Measurements from ENCODE around the gene LUC7L. TPM values are rescaled to one million over a fixed set of nuclear protein-coding genes. Genes with fewer than 3 reads are reported as not detected.
"Not testable (repeated sequence)": the region's sequence is repeated elsewhere in the genome, so short reads cannot be mapped to it uniquely, and the experiment has no call there.

The LUC7L gene
- total and polyA plus RNA-seq, 10 of the 15 experiments (the other 5 are each of a cell fraction or from before 2014, with no cell fraction given): 2.3 to 59.6 (median 44.1) TPM

GRCh38 chr16:259226-259625 lies 30.0 kb upstream of the LUC7L start:
- TF ChIP-seq ZZZ3 (IDR thresholded peaks at IDR 0.05; ENCODE audit: control insufficient read depth, insufficient read length, low read depth) (no peak), ZNF622 (IDR thresholded peaks at IDR 0.05) (no peak), STAT3 (IDR thresholded peaks at IDR 0.05; ENCODE audit: low read depth, low read length) (no peak), RBBP5 (conservative IDR thresholded peaks at IDR 0.05) (no peak), CHD2 (IDR thresholded peaks at IDR 0.05; ENCODE audit: borderline replicate concordance, low read depth, low read length) (no peak), GATAD2B (conservative IDR thresholded peaks at IDR 0.05; ENCODE audit: low read depth) (no peak), SPI1 (IDR thresholded peaks at IDR 0.05; ENCODE audit: borderline replicate concordance, insufficient read depth, low read depth, low read length) (no peak), MTA3 (IDR thresholded peaks at IDR 0.05; ENCODE audit: borderline replicate concordance, low read length) (no peak), ETV6 (conservative IDR thresholded peaks at IDR 0.05 in 1 of 2, IDR thresholded peaks at IDR 0.05 in 1 of 2; ENCODE audit: borderline replicate concordance in 1 of 2, low read depth in 1 of 2) (no peak)
- TF ChIP-seq, protein P1, sequence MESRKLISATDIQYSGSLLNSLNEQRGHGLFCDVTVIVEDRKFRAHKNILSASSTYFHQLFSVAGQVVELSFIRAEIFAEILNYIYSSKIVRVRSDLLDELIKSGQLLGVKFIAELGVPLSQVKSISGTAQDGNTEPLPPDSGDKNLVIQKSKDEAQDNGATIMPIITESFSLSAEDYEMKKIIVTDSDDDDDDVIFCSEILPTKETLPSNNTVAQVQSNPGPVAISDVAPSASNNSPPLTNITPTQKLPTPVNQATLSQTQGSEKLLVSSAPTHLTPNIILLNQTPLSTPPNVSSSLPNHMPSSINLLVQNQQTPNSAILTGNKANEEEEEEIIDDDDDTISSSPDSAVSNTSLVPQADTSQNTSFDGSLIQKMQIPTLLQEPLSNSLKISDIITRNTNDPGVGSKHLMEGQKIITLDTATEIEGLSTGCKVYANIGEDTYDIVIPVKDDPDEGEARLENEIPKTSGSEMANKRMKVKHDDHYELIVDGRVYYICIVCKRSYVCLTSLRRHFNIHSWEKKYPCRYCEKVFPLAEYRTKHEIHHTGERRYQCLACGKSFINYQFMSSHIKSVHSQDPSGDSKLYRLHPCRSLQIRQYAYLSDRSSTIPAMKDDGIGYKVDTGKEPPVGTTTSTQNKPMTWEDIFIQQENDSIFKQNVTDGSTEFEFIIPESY (IDR thresholded peaks at IDR 0.05): no peak
- TF ChIP-seq, protein P2, sequence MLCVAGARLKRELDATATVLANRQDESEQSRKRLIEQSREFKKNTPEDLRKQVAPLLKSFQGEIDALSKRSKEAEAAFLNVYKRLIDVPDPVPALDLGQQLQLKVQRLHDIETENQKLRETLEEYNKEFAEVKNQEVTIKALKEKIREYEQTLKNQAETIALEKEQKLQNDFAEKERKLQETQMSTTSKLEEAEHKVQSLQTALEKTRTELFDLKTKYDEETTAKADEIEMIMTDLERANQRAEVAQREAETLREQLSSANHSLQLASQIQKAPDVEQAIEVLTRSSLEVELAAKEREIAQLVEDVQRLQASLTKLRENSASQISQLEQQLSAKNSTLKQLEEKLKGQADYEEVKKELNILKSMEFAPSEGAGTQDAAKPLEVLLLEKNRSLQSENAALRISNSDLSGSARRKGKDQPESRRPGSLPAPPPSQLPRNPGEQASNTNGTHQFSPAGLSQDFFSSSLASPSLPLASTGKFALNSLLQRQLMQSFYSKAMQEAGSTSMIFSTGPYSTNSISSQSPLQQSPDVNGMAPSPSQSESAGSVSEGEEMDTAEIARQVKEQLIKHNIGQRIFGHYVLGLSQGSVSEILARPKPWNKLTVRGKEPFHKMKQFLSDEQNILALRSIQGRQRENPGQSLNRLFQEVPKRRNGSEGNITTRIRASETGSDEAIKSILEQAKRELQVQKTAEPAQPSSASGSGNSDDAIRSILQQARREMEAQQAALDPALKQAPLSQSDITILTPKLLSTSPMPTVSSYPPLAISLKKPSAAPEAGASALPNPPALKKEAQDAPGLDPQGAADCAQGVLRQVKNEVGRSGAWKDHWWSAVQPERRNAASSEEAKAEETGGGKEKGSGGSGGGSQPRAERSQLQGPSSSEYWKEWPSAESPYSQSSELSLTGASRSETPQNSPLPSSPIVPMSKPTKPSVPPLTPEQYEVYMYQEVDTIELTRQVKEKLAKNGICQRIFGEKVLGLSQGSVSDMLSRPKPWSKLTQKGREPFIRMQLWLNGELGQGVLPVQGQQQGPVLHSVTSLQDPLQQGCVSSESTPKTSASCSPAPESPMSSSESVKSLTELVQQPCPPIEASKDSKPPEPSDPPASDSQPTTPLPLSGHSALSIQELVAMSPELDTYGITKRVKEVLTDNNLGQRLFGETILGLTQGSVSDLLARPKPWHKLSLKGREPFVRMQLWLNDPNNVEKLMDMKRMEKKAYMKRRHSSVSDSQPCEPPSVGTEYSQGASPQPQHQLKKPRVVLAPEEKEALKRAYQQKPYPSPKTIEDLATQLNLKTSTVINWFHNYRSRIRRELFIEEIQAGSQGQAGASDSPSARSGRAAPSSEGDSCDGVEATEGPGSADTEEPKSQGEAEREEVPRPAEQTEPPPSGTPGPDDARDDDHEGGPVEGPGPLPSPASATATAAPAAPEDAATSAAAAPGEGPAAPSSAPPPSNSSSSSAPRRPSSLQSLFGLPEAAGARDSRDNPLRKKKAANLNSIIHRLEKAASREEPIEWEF (IDR thresholded peaks at IDR 0.05; ENCODE audit: insufficient replicate concordance, low read depth, low read length): no peak
- Histone ChIP-seq H3K9ac (ENCODE audit: control insufficient read depth, insufficient read depth, low read length) (no peak overlapping the region), H3K4me1 (ENCODE audit: control insufficient read depth, insufficient read depth, low read length) (no peaks in the 10 kb centered on the region), H3K4me2 (ENCODE audit: control insufficient read depth, insufficient read depth) (no peak overlapping the region), H2AFZ (ENCODE audit: control insufficient read depth, low read depth, low read length) (no peak overlapping the region), H3K27me3 (replicated peaks in 1 of 2; ENCODE audit: control insufficient read depth in 2 of 2, insufficient read depth in 2 of 2, low read length in 1 of 2) (no peaks in the 10 kb centered on the region), H3K4me3 (no peak overlapping the region), H3K27ac (ENCODE audit: control insufficient read depth, insufficient read depth) (no peak overlapping the region), H3K36me3 (ENCODE audit: control insufficient read depth in 2 of 2, insufficient read depth in 2 of 2, low read length in 1 of 2) (peaks cover 0 to 4% of the 10 kb centered on the region in 2 experiments; a peak in 1 of 4 replicates), H3K79me2 (ENCODE audit: control insufficient read depth, insufficient read depth, low read length) (no peaks in the 10 kb centered on the region), H3K9me3 (replicated peaks; ENCODE audit: control insufficient read depth, insufficient read depth, low read length) (no peaks in the 10 kb centered on the region), H4K20me1 (ENCODE audit: control insufficient read depth, insufficient read depth) (no peaks in the 10 kb centered on the region)
- no peak for FAIRE-seq
- RAD21 ChIA-PET (ENCODE audit: unreplicated experiment): no interaction called here
- DNase-seq (ENCODE audit: low read depth, low spot score): no peak
- SMC1A ChIA-PET (ENCODE audit: uncharacterized antibody, unreplicated experiment): no interaction called here
- POLR2A ChIA-PET: no interaction called here
- CTCF ChIA-PET: no interaction called here
- WGBS (ENCODE audit: insufficient coverage, insufficient replicate concordance, low lambda C conversion rate, missing lambda C conversion rate): 72% methylated on average over 10 of the region's 10 CpGs
- in situ Hi-C loops (cut with MboI) (no loop called here), intact Hi-C loops (cut with micrococcal nuclease; ENCODE audit: unreplicated experiment) (no loop called here)
- no peak for ATAC-seq
- BruUV-seq (replicated peaks): no TSS peak

DNA sequence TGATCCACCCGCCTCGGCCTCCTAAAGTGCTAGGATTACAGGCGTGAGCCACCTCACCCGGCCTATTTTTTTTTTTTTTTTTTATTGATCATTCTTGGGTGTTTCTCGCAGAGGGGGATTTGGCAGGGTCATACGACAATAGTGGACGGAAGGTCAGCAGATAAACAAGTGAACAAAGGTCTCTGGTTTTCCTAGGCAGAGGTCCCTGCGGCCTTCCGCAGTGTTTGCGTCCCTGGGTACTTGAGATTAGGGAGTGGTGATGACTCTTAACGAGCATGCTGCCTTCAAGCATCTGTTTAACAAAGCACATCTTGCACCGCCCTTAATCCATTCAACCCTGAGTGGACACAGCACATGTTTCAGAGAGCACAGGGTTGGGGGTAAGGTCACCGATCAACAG lies 28.8 kb upstream of the LUC7L start:
- RAD21 ChIA-PET (ENCODE audit: unreplicated experiment); in situ Hi-C loops (cut with MboI); H3K4me2 ChIP-seq (ENCODE audit: control insufficient read depth, insufficient read depth); H3K9me3 ChIP-seq (replicated peaks; ENCODE audit: control insufficient read depth, insufficient read depth, low read length); H3K4me3 ChIP-seq; H2AFZ ChIP-seq (ENCODE audit: control insufficient read depth, low read depth, low read length); SMC1A ChIA-PET (ENCODE audit: uncharacterized antibody, unreplicated experiment); H3K79me2 ChIP-seq (ENCODE audit: control insufficient read depth, insufficient read depth, low read length); H3K36me3 ChIP-seq (ENCODE audit: control insufficient read depth in 2 of 2, insufficient read depth in 2 of 2, low read length in 1 of 2); BruUV-seq (replicated peaks); H3K27ac ChIP-seq (ENCODE audit: control insufficient read depth, insufficient read depth); H3K27me3 ChIP-seq (replicated peaks in 1 of 2; ENCODE audit: control insufficient read depth in 2 of 2, insufficient read depth in 2 of 2, low read length in 1 of 2); CTCF ChIA-PET; intact Hi-C loops (cut with micrococcal nuclease; ENCODE audit: unreplicated experiment); H4K20me1 ChIP-seq (ENCODE audit: control insufficient read depth, insufficient read depth); H3K4me1 ChIP-seq (ENCODE audit: control insufficient read depth, insufficient read depth, low read length); ATAC-seq; FAIRE-seq; H3K9ac ChIP-seq (ENCODE audit: control insufficient read depth, insufficient read depth, low read length); POLR2A ChIA-PET; DNase-seq (ENCODE audit: low read depth, low spot score): not testable (repeated sequence)
- over 99% methylated on average over 11 of the region's 13 CpGs for WGBS (ENCODE audit: insufficient coverage, insufficient replicate concordance, low lambda C conversion rate, missing lambda C conversion rate)
